ENCODE results near the gene S100PBP. TPM values are rescaled to one million over a fixed set of nuclear protein-coding genes. Genes with fewer than 3 reads are reported as not detected.

S100PBP gene
- total RNA-seq, 1 donor from 2014 or later: 82.0 TPM

DNA sequence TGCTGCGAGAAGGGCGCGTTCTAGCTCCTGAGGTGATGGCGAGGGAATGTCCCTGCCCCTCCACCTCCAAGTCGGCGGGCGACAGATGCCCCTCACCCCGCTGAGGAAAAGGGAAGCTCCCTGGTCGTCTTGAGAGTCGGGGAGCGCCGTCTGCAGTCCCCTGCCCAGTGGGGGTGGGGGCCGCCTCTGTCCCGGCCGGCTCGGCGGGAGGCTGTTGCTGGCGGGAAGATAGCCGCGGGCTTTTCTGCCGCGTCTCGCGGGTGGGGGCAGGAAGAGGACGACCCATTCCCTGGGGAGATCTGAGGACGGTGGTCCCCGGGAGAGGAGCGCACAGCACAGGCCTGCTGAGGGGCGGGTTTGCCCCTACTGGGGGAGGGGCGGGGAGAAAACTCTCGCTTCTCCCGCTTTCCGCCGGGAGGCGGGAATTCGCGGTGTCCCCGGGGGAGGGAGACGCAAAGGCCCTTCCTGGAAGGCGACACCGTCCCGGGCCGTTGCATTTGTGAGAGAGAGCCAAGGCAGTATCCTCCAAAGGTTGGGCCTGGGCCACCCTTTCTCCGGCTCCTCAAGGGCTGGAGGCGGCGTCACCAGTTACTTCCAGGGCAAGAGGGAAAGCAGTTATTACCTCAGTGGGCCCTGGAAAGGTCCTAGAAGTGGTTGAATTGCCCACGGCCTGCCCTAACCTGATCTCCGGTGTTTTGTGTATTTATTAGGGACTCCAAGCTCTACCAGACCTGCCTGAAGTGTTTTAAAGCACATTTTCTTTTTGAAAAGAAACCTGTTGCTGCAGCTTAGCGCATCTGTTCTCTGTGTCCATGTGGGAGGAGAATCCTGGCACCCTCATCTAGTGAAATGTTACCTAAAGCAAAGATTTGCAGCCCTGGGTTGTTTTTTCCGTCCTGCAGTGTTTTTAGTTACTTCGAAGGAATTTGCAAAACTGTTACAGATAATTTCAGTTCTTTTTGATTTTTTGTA is 648 bp downstream of the S100PBP start:
- intact Hi-C loops (cut with micrococcal nuclease): loop anchor here (1.0 to 10.0 kb wide), 14 partner anchors 17 to 1521 kb away; partner anchors contain the start of genes AK2, BSDC1, RNF19B and SNRNP40

DNA sequence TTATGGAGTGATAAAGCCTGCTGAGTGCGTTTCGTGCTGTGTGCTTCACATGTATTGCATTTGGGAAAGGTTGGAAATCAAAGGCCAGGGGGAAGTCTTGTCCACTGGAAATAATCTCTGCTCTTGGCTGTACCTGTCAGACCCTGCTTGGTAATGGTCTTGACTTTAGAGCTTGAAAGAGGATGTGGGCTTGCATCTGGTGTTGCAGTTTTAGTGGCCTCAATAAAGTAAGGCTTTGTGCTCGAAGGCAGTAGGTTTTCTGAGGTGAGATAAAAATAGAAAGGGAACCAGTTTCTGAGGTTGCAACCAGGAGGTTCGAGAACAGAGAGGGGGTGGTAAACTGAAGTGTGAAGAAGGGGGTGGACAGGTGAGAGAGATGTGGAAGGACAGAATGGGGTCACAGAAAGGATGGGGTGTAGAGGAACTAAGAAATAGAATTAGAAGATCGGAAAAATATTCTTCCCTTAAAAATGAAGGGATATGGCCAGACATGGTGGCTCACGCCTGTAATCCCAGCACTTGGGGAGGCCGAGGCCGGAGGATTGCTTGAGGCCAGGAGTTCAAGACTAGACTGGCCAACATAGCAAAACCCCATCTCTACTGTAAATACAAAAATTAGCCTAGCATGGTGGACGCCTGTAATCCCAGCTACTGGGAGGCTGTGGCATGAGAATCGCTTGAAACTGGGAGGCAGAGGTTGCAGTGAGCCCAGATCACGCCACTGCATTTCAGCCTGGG is 1.5 kb downstream of the S100PBP start:
- intact Hi-C loops (cut with micrococcal nuclease): loop anchor here (1.0 to 10.0 kb wide), 6 partner anchors 262 to 1522 kb away; partner anchors contain the start of genes AZIN2, SNRNP40, TRIM62 and TXLNA

DNA sequence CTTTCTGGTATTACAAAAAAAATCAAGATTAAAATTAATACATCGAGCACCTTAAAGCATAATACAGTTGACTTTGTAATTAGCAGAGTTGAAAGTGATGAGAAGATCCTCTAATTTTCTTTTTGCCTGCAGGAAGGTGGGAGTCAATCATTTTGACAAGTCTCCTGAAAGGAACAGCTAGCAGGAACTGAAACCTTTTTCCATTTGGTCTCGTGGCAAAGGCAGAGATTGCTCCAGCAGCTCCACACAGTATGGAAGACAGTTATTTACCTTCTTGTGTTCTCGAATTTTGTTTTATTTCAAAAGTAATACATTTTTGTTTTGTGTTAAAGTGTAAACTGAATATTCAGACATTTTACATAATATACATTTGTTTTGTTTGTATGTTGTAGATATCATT is 7.7 kb downstream of the S100PBP start:
- intact Hi-C loops (cut with micrococcal nuclease): no loop called here

DNA sequence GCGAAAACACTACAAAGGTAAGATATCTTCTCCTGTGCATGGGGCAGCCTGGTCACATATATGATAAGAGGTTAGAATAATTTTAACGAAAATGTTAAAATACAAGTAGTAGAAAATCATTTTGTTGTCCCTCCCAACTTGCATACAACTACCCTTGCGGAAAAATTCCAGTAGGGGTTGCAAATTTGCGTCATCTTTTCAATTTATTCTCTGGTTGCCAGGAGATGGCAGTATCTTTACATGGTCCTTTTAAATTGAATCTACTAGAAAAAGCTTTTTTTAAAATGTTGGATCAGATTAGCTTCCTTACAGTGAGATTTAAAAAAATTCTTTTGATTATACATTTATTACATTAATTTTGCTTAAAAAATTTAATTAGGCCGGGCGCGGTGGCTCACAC is 10.9 kb downstream of the S100PBP start:
- intact Hi-C loops (cut with micrococcal nuclease): loop anchor here (2.0 kb wide), 1 partner anchor 44 kb away; no protein-coding TSS in a partner anchor

DNA sequence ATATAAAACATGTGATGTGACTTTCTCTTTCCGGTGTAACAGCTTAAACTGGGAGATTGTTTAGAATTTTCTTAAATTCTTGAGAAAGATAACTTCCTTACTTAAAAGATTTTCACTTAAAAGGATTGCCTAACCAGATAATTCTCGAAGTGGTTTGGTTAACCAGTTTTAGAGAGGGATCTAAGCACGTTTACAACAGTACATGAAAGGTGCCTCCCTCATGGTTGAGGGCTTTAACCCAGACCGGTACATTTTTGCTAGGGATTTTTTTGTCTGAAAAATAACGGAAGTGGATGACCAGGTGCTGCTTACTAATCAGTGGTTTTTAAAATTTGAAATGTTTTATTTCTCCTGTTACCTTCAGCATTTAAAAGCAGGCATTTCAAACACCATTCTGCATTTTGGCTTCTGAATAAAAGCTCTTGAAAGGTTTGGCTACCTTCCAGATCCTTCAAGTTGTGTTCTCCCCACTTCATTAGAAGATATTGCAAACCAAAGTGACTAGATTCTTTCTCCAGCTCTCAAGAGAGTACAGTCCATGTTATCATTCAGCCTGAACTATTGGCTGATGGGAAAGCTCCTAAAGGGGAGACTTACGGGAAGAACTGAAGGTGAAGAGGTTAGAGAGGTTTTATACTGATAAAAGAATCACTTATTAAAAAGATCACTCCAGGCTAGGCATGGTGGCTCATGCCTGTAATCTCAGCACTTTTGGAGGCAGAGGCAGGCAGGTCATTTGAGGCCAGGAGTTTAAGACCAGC is 12.8 kb downstream of the S100PBP start:
- intact Hi-C loops (cut with micrococcal nuclease): no loop called here

DNA sequence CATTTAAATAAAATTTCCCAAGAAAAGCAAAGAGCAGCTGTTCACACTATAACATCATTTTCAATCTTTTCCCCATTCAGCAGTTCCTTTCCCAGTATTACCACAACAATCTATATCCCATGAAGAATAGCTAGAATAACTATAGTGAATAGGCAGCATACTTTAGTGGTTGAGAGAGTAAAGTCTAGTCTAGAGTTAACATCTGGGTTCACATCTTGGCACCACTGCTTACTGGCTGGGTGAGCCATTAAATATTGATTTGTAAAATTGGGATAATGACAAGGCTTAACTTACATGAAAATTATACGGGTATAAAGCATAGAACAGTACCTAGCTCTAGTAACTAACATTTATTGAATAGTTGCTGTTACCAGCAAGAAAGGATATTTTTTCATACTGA is 14.4 kb downstream of the S100PBP start:
- intact Hi-C loops (cut with micrococcal nuclease): no loop called here

DNA sequence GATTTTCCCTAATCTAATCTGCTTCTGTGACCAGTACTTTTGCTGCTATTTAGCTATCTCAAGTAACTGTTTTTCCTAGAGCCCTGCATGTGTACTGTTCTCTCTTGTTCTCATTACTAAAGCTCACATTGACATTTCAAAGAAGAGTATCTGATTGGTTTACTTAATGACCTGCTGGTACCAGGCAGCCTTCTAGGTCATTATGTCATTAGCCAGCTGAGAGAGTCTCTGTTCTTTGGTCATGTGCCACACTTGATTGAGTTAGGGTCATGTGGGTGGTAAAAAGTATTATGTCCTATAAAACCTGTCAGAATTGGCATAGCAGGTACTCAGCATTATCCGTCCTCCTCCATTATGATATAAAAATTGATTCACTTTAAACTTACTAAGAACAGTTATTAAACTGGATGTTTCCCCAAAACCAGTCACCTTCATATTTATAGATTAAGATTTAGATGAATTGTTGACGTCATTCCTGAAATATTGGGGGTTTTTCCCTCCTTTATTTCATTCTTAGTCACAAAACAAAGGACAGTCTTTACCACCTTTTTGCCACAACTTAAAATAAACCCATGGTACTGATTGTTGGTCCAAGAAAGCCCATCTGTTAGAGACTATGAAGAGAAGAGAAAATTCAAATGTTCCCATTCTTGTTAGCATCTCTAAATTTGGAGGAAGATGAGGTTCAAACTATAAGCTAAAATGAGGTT is 31.1 kb downstream of the S100PBP start:
- intact Hi-C loops (cut with micrococcal nuclease): no loop called here

DNA sequence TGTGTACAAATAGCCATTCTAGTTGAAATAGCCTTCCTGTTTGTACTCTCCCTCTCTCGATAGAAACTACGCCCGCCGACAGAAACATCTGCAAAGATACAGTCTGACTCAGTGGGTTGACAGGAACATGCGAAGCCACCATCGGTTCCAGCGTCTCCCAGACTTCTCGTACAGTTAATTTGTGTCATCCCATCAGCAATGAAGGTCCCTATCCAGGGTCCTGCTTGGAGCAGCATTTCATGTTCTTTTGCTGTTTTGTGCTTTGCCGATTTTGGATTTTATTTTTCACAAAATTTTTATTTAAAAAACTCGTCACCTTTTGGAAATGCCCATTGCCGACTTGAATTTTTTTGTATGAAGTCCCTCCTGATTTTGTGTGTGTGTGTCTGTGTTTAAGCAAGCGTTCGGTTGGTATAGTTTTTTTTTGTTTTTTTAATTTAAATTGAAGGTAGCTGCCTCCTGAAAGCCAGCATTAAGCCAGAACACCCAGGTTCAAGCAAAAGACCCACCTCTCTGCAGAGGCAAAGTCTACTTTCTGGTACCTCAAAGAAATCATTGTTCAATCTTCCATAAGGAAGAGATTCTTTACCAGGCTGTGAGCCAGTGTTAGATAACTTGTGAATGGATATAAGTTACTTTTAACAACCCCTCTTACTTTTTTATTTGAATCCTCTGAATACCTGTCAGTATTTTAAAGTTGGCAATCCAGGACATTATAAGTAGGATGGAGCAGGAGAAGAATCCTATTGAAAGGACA is 38.6 kb downstream of the S100PBP start:
- intact Hi-C loops (cut with micrococcal nuclease): no loop called here

DNA sequence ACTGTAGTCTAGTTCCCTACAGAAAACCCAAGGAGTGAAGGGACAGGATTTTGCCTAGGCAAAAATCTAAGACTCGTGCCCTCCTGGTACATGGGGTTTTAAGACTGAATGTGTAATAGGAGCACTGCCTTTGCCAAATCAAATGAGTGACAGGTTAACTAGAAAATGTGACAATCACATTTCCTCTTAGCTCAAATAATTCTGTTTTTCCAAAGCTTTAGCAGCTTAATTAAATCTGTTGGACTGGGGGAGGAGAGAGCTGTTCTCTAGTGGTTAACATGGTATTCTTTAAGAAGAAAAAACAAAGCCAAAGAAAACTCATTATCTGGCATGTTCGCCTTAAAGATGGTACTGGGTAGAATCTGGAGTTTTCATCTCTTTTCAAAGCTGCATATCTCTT is 40.7 kb downstream of the S100PBP start:
- intact Hi-C loops (cut with micrococcal nuclease): no loop called here

DNA sequence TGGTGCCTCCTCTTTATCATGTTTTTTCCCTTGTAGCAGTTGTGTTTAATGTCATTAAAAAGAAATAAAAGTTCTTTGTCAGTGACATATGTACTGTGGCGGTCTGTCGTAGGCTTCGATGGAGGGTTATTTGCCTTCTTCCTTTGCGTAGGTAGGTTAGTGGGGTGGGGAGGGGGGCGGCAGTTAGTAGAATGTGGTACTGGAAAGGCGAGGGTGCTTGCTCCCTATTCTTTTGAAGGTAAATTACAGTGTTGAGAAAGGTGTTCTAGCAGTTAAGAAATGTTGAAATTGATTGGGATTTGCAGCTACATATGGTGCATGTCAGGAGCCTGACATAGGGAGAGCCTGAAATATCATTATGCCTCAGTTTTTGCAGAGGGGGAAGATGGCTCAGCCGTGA is 41.3 kb downstream of the S100PBP start:
- intact Hi-C loops (cut with micrococcal nuclease): no loop called here

DNA sequence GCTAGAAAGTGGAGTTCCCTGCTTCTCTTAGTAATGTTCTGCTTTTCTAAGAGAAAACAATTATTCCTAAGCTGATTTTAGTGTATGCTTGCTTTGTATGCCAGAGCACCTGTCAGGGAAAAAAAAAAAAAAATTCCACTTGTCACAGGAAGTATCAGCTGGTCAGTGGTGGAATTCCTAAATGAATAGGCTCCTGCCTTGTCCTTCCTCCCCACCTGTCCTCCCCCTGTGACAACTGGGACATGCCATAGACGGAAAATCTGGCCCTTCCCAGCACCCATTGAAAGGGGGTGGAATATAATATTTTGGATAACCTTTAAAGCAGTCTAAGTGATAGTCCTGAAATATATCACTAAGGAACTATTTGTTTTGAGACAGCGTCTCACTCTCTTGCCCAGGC is 42.5 kb downstream of the S100PBP start:
- intact Hi-C loops (cut with micrococcal nuclease): no loop called here

DNA sequence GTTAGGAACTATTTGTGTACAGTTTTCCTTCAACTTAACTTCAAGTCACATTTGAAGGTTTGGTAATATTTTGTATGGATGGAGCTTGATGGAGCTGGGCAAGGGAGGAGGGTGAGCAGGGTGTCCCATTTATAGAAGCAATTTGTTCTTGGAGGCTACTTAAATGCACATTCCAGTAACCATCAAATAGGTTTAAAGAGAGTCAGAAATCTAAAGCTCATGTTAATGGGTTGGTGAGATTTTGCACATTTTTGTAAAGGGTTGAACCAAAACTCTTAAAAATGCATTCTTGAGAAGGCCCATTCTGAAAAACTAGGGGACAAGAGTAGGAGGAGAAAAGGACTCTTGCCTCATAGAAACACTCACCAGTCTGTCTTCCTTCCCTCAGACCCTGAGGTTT is 43.1 kb downstream of the S100PBP start:
- intact Hi-C loops (cut with micrococcal nuclease): no loop called here

DNA sequence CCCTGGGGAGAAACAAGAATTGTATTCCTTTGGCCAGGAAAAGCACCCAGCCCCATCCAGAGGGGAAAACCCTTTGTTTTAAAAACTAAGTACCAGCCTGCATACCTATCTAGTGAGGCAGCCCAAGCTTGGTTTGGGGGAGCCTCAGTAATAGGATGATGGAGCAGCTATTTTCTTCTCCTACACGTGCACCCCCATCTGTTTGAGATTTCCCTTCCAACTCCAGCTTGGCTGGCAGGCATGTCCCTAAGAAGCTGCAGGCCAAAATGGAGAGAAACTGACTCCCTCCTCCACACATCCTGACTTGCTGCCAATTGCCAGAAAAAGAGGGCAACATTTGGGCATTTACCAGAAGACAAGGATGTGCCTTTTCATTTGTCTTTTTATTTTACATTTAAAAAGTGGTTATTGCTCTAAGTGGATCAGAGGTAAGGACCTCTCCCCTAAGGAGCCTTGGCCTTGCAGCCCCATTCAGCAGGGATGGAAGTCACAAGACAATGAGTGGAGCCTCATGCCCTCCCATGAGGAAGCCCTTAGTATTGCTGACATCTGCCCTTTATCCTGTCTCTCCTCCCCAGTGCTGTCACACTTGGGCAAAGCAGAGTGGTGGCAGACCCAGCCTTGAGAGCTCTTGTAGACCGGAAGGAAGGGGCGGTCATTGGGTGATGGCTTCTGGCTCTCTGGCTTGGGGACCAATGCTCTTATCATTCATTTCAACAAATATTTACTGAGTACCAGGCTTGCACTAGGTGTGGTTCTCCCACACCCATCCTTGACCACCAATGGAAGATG is 44.6 kb downstream of the S100PBP start:
- intact Hi-C loops (cut with micrococcal nuclease): no loop called here

DNA sequence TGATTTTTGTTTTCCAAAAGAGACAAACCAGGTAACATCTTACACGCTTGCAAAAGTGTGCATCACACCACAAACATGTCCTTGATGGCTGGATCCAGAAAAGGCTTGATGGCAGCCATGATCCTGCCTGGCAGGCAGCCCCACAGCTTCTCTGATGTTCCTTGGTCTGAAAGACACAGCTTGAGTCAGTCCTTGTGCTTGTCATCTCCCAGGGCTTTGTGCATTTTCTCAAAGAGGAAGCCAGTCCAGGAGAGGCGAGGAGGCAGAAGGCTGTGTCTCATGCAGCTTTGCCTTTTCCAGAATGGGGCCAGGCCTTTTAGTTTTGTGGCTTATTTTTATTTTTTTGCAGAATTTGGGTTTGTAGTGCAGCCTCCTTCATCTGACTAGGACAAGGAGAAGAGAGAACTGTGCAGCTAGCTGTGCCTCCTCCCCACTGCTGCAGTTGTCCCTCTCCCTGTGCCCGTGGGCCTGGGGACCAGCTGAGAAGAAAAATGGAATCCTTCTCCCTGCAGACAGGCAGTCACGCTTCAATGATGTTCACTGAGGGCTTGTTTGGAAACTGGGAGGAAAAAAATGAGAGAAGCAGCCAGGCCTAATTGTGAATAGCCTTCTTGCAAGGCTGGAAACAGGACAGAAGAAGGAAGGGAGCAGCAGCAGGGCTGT is 45.9 kb downstream of the S100PBP start:
- intact Hi-C loops (cut with micrococcal nuclease): no loop called here

DNA sequence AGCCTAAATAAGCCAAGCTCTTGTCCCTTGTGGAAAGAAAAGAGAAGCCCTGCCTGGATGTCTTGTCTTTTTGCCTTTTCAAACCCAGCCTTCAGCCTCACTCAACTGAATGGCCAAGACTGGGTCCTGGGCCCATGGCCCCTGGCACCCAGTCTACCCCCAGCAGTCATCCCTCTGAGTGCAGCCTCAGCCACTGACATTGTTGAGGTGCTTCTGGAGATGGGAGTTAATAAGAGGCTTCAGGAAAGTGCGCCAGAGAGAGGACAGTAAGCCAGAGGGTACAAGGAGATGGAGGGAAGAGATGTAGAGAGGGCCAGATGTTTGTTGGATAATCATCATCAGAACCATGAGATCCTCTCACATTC is 46.4 kb downstream of the S100PBP start:
- intact Hi-C loops (cut with micrococcal nuclease): no loop called here

DNA sequence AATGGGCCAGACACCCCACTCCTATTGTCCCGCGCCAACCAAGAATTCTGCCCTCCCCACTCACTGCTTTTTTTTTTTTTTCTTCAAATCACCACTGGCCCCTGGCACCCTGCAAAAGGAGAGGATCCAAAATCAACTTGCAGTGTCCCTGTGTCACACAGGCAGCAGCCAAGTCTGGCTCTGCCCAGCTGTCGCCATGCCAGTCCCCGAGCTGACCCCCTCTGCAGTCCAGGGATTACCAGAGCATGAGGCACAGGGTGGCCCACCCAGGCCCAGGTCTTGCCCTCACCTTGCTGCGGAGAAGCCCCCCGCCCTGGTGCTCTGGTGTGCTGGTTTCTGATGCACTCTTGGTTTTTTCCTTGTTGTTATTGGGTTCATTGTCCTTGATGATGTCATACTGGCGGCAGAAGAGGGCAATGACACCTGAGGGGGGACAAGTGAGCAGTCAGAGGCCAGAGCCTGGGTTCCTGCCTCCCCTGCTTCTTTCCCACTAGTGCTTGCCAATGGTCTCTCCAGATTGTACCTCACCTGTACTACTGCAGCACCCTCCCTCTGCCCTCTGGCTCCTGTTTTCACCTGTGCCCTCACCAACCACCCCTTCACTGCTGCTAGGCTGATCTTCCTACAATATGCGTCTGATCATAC is 47.0 kb downstream of the S100PBP start:
- intact Hi-C loops (cut with micrococcal nuclease): no loop called here

DNA sequence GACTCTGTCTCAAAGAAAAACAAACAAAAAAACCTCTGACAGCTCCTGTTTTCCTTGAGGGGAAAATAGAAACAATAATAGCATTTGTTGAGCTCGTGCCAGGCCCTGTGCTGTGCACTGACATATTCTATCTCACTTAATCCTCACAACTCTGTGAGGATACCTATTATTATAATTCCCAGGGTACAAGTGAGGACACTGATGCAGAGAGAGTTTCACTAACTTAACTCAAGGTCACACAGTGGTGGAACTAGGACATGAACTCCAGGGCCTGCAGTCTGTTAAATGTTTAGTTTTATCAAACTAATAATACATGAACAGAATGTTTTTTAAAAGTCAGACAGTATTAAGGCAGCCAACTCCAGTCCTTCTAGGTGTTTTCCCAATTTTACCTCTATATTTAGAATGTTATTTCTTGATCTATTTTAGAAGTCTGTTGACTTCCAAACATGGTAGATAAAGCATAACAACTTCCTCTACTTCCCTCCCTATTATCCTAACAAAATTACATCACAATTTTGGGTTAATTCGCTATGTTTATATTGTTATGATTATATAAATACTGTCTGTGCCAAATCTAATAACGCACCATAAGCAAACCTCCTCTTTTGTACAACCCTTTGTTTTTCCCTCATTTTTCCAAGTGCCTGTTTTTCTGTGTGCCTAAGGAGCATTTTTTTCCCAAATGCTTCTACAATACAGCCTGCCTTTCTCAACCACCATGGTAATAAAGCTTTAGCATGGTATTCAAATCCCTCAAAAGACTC is 48.4 kb downstream of the S100PBP start:
- intact Hi-C loops (cut with micrococcal nuclease): no loop called here

DNA sequence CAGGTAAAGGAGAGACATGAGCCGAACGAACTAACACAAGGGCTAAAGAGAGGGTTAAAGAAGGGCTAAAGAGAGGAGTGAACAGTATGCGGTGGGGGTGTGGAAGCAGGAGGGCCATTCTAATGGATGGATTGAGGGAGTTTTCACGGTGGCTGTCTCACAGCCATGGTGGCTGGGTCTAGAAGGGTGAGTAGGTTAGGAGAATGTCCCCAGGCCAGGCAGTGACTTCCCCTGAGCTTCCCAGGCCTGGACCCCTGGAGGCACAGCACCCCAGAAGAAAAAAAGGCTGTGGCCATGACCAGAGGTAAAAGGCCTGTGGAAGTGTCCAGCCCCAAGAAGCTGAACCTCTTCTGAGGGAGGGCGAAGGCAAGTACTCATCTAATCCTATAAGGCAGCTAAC is 49.7 kb downstream of the S100PBP start:
- intact Hi-C loops (cut with micrococcal nuclease): no loop called here
